GM23338 (cell line): ENCODE results near the gene GNG10. TPM values are rescaled to one million over a fixed set of nuclear protein-coding genes. Genes with fewer than 3 reads are reported as not detected.

ENCODE experiments used
- ATAC-seq: fragments of 200-7000 bp; cut with Tn5 transposase; 3 replicates; pipeline ENCODE4 v1.9.1; 2020
- DNase-seq: peaks from one replicate; pipeline ENCODE4 v3.0.0-alpha.2; 2015; ENCODE audit warnings: low spot score
- H2AFZ ChIP-seq: fragments of 200-600 bp; sonication (generic); 2 replicates; pipeline ENCODE4 v1.8.0; 2016; ENCODE audit warnings: antibody characterized with exemption, mild to moderate bottlenecking, moderate library complexity
- H3F3A ChIP-seq: fragments of 200-600 bp; sonication (generic); replicated peaks from 2 replicates; pipeline ENCODE4 v1.8.0; 2017; ENCODE audit warnings: antibody characterized with exemption, mixed run types, low read depth
- H3K27ac ChIP-seq: fragments of 200-600 bp; sonication (generic); 2 replicates; pipeline ENCODE4 v1.6.1; 2016; ENCODE audit warnings: low read depth
- H3K27me3 ChIP-seq: fragments of 200-600 bp; sonication (generic); 2 replicates; pipeline ENCODE4 v1.8.0; 2016; ENCODE audit warnings: mild to moderate bottlenecking, mixed run types, moderate library complexity; ENCODE audit not compliant: insufficient read depth
- H3K36me3 ChIP-seq: fragments of 200-600 bp; sonication (generic); 2 replicates; pipeline ENCODE4 v1.8.0; 2016; ENCODE audit warnings: mild to moderate bottlenecking; ENCODE audit not compliant: insufficient read depth
- H3K4me1 ChIP-seq: fragments of 200-600 bp; sonication (generic); 2 replicates; pipeline ENCODE4 v1.8.0; 2016; ENCODE audit warnings: mild to moderate bottlenecking, moderate library complexity; ENCODE audit not compliant: insufficient read depth
- H3K4me2 ChIP-seq: fragments of 200-600 bp; sonication (generic); 2 replicates; pipeline ENCODE4 v1.7.1; 2017; ENCODE audit warnings: mixed run types
- H3K4me3 ChIP-seq: fragments of 200-600 bp; sonication (generic); 2 replicates; pipeline ENCODE4 v1.6.1; 2016; ENCODE audit warnings: mixed run types
- H3K79me2 ChIP-seq: fragments of 200-600 bp; sonication (generic); replicated peaks from 2 replicates; pipeline ENCODE4 v1.8.0; 2017; ENCODE audit warnings: mild to moderate bottlenecking; ENCODE audit not compliant: insufficient read depth
- H3K9me2 ChIP-seq: fragments of 200-600 bp; sonication (generic); 2 replicates; pipeline ENCODE4 v1.8.0; 2017; ENCODE audit not compliant: insufficient read depth
- H4K20me1 ChIP-seq: fragments of 200-600 bp; sonication (generic); replicated peaks from 2 replicates; pipeline ENCODE4 v1.8.0; 2017; ENCODE audit warnings: mild to moderate bottlenecking; ENCODE audit not compliant: insufficient read depth
- H3K27ac Mint-ChIP-seq: 2 replicates; pipeline ENCODE4 v1.8.0; 2020; ENCODE audit warnings: inconsistent platforms, mild to moderate bottlenecking, moderate library complexity, mixed read lengths
- H3K27me3 Mint-ChIP-seq: 3 replicates; pipeline ENCODE4 v1.8.0; 2022; ENCODE audit warnings: low read depth, mild to moderate bottlenecking, moderate library complexity, mixed read lengths, inconsistent platforms; ENCODE audit not compliant: insufficient read depth, poor library complexity
- H3K36me3 Mint-ChIP-seq: 3 replicates; pipeline ENCODE4 v1.8.0; 2021; ENCODE audit warnings: low read depth, mild to moderate bottlenecking, inconsistent platforms, moderate library complexity, mixed read lengths
- H3K4me1 Mint-ChIP-seq: 3 replicates; pipeline ENCODE4 v1.8.0; 2020; ENCODE audit warnings: mild to moderate bottlenecking, inconsistent platforms, mixed read lengths
- H3K4me3 Mint-ChIP-seq: 3 replicates; pipeline ENCODE4 v1.8.0; 2021; ENCODE audit warnings: moderate library complexity, mild to moderate bottlenecking, inconsistent platforms, mixed read lengths
- H3K9me3 Mint-ChIP-seq: 3 replicates; pipeline ENCODE4 v1.8.0; 2020; ENCODE audit warnings: moderate library complexity, mild to moderate bottlenecking, inconsistent platforms, mixed read lengths
- CREB1 ChIP-seq: fragments of 250-450 bp; sonication (Bioruptor Pico); IDR thresholded peaks from 2 replicates; pipeline ENCODE4 v1.5.0; 2020; ENCODE audit warnings: low read depth, mild to moderate bottlenecking, moderate library complexity
- CTCF ChIP-seq, 2 experiments: fragments of 200-600 bp in 1 of 2; sonication (generic) in 1 of 2; conservative IDR thresholded peaks; 2 replicates each; pipeline versions ENCODE4 v1.5.1 to v1.6.1; 2016 to 2017; ENCODE audit warnings: antibody characterized with exemption in 2 of 2, low read depth in 2 of 2, mild to moderate bottlenecking in 2 of 2, moderate library complexity in 1 of 2
- EZH2 ChIP-seq: fragments of 200-600 bp; sonication (generic); IDR thresholded peaks from one replicate; pipeline ENCODE4 v1.8.0; 2017; ENCODE audit warnings: antibody characterized with exemption, mild to moderate bottlenecking, low read depth; ENCODE audit not compliant: unreplicated experiment
- EZH2phosphoT487 ChIP-seq: fragments of 200-600 bp; sonication (generic); IDR thresholded peaks from one replicate; pipeline ENCODE4 v1.8.1; 2018; ENCODE audit warnings: antibody characterized with exemption; ENCODE audit not compliant: unreplicated experiment
- JUNB ChIP-seq: IDR thresholded peaks from one replicate; pipeline ENCODE4 v1.6.1; 2016; ENCODE audit warnings: antibody characterized with exemption; ENCODE audit not compliant: unreplicated experiment
- NANOG ChIP-seq: IDR thresholded peaks from 2 replicates; pipeline ENCODE4 v1.6.1; 2016; ENCODE audit warnings: antibody characterized with exemption, borderline replicate concordance
- POLR2AphosphoS5 ChIP-seq: IDR thresholded peaks from 2 replicates; pipeline ENCODE4 v1.6.1; 2016; ENCODE audit warnings: antibody characterized with exemption, low read depth
- STAT1 ChIP-seq: IDR thresholded peaks from one replicate; pipeline ENCODE4 v1.6.1; 2016; ENCODE audit warnings: antibody characterized with exemption; ENCODE audit not compliant: unreplicated experiment
- ZNF114 ChIP-seq: fragments of 250-450 bp; sonication (Bioruptor Pico); IDR thresholded peaks from 2 replicates; pipeline ENCODE4 v1.5.0; 2020; ENCODE audit warnings: mild to moderate bottlenecking, moderate library complexity
- ZNF331 ChIP-seq: fragments of 250-450 bp; sonication (Bioruptor Pico); IDR thresholded peaks from 2 replicates; pipeline ENCODE4 v1.5.0; 2020; ENCODE audit warnings: low read depth, mild to moderate bottlenecking, moderate library complexity
- polyA plus RNA-seq: library from polyadenylated mRNA; unstranded; fragments of >200 nt; fragmentation: Nextera tagmentation; extraction: Ambion mirVana; gene quantifications from 2 replicates; pipeline ENCODE4 v1.2.1, GENCODE V29; 2016
- total RNA-seq: library from RNA; depleted of rRNA; stranded (reverse); fragments of >200 nt; shearing (Covaris generic); gene quantifications from 2 replicates; pipeline ENCODE4 v1.2.3, GENCODE V29; 2014
- TF ChIP-seq, protein P1 (sequence below): IDR thresholded peaks from one replicate; pipeline ENCODE4 v1.6.1; 2018; ENCODE audit warnings: antibody characterized with exemption; ENCODE audit not compliant: unreplicated experiment
- TF ChIP-seq, protein P2 (sequence below): fragments of 250-450 bp; sonication (Bioruptor Pico); IDR thresholded peaks from 2 replicates; pipeline ENCODE4 v1.5.0; 2020; ENCODE audit warnings: mild to moderate bottlenecking, moderate library complexity
- TF ChIP-seq, protein P3 (sequence below): IDR thresholded peaks from 2 replicates; pipeline ENCODE4 v1.6.1; 2016; ENCODE audit warnings: antibody characterized with exemption

The GNG10 gene
- total and polyA plus RNA-seq, 2 experiments from 2014 or later = 49.9 to 61.2 TPM

- Mint-ChIP-seq H3K36me3 (peaks cover 28% of the 10 kb centered on the region; the same call in 2 of the 3 replicates), H3K4me1 (no peaks in the 10 kb centered on the region), H3K9me3 (no peaks in the 10 kb centered on the region; the same call in 1 of the 3 replicates), H3K27me3 (no peaks in the 10 kb centered on the region), H3K4me3 (no peak overlapping the region), H3K27ac (no peak overlapping the region)
- no peak overlapping the region for H3K4me2 ChIP-seq
- H2AFZ ChIP-seq = no peak overlapping the region
- no peak for DNase-seq
- no peaks in the 10 kb centered on the region for H3F3A ChIP-seq
- TF ChIP-seq NANOG (no peak), POLR2AphosphoS5 (no peak), EZH2 (no peak), CREB1 (CRISPR knock-in tag) (no peak), JUNB (no peak), CTCF (conservative IDR thresholded peaks at IDR 0.05; ENCODE audit: low read depth in 2 of 2) (no peak), ZNF114 (CRISPR knock-in tag) (no peak), STAT1 (no peak), EZH2phosphoT487 (no peak), ZNF331 (CRISPR knock-in tag) (no peak)
- TF ChIP-seq, protein P1, sequence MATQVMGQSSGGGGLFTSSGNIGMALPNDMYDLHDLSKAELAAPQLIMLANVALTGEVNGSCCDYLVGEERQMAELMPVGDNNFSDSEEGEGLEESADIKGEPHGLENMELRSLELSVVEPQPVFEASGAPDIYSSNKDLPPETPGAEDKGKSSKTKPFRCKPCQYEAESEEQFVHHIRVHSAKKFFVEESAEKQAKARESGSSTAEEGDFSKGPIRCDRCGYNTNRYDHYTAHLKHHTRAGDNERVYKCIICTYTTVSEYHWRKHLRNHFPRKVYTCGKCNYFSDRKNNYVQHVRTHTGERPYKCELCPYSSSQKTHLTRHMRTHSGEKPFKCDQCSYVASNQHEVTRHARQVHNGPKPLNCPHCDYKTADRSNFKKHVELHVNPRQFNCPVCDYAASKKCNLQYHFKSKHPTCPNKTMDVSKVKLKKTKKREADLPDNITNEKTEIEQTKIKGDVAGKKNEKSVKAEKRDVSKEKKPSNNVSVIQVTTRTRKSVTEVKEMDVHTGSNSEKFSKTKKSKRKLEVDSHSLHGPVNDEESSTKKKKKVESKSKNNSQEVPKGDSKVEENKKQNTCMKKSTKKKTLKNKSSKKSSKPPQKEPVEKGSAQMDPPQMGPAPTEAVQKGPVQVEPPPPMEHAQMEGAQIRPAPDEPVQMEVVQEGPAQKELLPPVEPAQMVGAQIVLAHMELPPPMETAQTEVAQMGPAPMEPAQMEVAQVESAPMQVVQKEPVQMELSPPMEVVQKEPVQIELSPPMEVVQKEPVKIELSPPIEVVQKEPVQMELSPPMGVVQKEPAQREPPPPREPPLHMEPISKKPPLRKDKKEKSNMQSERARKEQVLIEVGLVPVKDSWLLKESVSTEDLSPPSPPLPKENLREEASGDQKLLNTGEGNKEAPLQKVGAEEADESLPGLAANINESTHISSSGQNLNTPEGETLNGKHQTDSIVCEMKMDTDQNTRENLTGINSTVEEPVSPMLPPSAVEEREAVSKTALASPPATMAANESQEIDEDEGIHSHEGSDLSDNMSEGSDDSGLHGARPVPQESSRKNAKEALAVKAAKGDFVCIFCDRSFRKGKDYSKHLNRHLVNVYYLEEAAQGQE = no peak
- TF ChIP-seq, protein P2, sequence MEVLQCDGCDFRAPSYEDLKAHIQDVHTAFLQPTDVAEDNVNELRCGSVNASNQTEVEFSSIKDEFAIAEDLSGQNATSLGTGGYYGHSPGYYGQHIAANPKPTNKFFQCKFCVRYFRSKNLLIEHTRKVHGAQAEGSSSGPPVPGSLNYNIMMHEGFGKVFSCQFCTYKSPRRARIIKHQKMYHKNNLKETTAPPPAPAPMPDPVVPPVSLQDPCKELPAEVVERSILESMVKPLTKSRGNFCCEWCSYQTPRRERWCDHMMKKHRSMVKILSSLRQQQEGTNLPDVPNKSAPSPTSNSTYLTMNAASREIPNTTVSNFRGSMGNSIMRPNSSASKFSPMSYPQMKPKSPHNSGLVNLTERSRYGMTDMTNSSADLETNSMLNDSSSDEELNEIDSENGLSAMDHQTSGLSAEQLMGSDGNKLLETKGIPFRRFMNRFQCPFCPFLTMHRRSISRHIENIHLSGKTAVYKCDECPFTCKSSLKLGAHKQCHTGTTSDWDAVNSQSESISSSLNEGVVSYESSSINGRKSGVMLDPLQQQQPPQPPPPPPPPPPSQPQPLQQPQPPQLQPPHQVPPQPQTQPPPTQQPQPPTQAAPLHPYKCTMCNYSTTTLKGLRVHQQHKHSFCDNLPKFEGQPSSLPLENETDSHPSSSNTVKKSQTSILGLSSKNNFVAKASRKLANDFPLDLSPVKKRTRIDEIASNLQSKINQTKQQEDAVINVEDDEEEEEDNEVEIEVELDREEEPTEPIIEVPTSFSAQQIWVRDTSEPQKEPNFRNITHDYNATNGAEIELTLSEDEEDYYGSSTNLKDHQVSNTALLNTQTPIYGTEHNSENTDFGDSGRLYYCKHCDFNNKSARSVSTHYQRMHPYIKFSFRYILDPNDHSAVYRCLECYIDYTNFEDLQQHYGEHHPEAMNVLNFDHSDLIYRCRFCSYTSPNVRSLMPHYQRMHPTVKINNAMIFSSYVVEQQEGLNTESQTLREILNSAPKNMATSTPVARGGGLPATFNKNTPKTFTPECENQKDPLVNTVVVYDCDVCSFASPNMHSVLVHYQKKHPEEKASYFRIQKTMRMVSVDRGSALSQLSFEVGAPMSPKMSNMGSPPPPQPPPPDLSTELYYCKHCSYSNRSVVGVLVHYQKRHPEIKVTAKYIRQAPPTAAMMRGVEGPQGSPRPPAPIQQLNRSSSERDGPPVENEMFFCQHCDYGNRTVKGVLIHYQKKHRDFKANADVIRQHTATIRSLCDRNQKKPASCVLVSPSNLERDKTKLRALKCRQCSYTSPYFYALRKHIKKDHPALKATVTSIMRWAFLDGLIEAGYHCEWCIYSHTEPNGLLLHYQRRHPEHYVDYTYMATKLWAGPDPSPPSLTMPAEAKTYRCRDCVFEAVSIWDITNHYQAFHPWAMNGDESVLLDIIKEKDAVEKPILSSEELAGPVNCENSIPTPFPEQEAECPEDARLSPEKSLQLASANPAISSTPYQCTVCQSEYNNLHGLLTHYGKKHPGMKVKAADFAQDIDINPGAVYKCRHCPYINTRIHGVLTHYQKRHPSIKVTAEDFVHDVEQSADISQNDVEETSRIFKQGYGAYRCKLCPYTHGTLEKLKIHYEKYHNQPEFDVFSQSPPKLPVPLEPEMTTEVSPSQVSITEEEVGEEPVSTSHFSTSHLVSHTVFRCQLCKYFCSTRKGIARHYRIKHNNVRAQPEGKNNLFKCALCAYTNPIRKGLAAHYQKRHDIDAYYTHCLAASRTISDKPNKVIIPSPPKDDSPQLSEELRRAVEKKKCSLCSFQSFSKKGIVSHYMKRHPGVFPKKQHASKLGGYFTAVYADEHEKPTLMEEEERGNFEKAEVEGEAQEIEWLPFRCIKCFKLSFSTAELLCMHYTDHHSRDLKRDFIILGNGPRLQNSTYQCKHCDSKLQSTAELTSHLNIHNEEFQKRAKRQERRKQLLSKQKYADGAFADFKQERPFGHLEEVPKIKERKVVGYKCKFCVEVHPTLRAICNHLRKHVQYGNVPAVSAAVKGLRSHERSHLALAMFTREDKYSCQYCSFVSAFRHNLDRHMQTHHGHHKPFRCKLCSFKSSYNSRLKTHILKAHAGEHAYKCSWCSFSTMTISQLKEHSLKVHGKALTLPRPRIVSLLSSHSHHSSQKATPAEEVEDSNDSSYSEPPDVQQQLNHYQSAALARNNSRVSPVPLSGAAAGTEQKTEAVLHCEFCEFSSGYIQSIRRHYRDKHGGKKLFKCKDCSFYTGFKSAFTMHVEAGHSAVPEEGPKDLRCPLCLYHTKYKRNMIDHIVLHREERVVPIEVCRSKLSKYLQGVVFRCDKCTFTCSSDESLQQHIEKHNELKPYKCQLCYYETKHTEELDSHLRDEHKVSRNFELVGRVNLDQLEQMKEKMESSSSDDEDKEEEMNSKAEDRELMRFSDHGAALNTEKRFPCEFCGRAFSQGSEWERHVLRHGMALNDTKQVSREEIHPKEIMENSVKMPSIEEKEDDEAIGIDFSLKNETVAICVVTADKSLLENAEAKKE (CRISPR knock-in tag) = no peak
- TF ChIP-seq, protein P3, sequence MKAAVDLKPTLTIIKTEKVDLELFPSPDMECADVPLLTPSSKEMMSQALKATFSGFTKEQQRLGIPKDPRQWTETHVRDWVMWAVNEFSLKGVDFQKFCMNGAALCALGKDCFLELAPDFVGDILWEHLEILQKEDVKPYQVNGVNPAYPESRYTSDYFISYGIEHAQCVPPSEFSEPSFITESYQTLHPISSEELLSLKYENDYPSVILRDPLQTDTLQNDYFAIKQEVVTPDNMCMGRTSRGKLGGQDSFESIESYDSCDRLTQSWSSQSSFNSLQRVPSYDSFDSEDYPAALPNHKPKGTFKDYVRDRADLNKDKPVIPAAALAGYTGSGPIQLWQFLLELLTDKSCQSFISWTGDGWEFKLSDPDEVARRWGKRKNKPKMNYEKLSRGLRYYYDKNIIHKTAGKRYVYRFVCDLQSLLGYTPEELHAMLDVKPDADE = no peak
- H3K79me2 ChIP-seq = peaks cover 13% of the 10 kb centered on the region
- no peaks in the 10 kb centered on the region for H4K20me1 ChIP-seq
- H3K27me3 ChIP-seq = no peaks in the 10 kb centered on the region
- H3K4me1 ChIP-seq = no peaks in the 10 kb centered on the region
- H3K4me3 ChIP-seq = no peak overlapping the region
- no peak overlapping the region for H3K27ac ChIP-seq
- 0 out of 2 replicates have a peak, but pooled peaks cover 6% of the 10 kb centered on the region for H3K36me3 ChIP-seq
- H3K9me2 ChIP-seq = no peaks in the 10 kb centered on the region
- ATAC-seq = no peak
Observed at GRCh38 chr9:111644195-111644772, 17.1 kb upstream of the GNG10 start.
